COR-L47 (cell line): Measurements from ENCODE around the gene MKRN1.
"Not testable (repeated sequence)": the region's sequence is repeated elsewhere in the genome, so short reads cannot be mapped to it uniquely, and the experiment has no call there.

ENCODE experiments used
- DNase-seq: peaks from one replicate; lab custom pipeline; 2025; lab: John Stamatoyannopoulos, UW

Gene MKRN1

DNA sequence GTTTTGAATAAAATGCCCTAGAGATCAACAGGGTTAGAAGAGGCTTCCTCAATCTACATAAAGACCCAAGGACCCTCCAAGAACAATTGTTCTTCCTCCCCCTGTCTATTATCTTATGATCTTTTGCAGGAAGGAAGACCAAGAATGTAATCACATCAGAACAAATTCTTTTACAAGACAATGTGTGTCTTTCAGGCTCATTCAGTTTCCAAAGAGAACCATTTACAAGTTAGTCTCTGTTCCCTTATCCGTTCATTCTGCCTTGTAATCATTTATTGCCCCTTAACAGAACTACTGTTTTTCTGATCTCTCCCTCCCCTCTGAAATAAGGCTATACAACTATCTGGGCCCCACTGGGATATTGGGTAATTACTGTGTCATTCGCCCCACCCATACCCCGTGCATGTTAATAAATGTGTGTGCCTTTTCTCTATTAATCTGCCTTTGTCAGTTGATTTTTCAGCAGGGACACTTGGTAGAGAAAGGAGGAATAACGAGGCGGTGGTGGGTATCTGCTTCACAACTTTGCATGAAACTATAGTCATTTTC, 5.7 kb upstream of the MKRN1 start:
- no peak for DNase-seq

GRCh38 chr7:140484479-140484878, 5.2 kb upstream of the MKRN1 start:
- no peak for DNase-seq

DNA sequence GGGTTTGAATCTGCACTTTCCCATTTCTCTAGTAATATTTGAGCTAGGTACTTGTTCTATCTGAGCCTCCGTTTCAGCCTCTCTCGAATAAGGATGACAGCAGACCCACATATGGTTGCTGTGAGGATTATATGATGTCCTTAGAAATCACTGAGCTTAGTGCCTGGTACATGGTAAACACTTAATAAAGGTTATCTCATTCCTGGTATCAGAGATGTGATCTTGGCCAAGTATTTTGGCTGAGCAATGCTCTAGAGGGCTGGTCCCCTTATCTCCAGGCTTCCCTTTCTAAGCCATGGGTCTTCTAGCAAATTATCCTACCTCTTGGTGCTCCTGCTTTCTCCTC, 407 bp upstream of the MKRN1 start:
- no peak for DNase-seq

DNA sequence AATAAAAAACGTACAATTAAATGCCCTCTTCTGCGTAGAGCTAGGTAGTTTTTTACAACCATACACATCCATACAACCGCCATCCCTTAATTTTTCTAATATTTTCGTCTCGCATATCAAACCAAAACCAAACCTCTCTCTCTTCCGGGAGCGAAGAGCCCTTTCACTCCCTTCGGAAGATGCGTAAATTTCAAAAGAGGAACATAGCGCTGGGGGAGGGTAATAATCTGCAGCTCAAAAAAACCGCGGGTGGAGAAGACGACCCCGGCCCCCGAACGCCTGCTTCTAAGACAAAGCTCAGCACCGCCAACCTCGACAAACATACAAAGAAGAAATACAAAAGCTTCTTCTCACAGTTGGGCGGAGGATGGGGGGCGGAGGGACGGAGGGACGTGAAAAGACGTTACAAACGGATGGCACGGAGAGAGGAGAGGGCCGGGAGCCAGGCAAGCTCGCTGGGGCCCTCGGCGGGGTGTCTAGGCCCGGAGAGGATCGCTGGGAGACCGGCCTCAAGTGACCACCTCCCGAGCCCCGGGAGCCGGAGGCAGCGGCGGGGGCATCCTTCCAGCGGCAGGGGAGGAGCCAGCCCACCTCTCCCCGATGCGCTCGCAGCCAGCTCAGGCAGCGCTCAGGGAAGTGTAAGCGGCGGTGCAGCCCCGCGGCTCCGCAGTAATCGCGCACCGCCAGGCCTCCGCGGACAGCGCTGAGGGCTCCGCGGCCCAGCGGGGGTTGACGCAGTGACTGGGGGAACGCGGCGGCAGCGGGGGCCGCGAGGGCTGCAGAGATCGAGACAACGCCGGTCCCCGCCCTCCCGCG, 851 bp downstream of the MKRN1 start:
- peak; percentile 50 for DNase-seq

GRCh38 chr7:140476698-140477261, 2.5 kb downstream of the MKRN1 start:
- DNase-seq: no peak

DNA sequence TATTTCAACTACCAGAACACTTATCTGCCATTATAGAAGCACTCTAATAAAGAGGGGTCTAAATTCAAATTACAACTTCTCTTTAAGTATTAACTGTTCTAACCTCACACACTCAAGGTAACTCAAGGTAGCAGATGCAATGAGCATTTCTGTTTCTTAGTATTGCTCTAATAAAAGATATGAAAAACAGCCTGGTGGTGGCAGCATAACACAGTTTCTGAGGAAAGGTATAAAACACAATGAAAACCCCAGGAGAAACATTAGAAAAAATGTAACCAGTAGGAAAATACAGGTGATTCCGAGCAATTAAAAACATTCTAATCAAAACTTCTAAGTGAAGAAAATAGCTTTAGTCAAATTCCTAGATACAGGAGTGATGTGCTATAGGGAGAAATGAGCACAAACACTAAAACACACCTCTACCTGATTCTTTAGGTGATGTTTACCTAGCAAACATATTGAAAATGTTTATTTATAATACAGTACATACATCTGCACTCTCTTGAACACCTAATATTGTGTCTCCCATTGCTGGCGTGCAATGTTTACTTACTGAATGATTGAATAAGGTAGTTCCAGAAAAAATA, 3.5 kb downstream of the MKRN1 start:
- DNase-seq: peak; percentile 74

DNA sequence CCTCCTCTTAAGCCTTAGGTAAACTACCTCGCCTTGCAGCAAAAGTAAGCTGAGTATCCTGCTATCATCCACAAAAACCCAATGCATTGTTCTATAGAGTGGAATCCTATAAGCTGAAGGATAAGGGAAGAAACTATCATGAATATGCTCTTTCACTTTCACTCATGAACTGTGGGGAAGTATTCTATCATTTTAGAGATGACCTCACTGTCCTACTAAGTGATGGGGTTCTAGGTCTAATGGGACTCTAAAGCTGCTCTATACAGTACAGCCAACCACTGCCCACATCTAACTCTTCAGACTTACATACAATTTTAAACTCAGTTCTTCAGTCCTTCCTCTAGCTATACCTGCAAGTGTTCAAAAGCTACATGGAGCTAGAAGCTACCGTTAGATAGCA, 16.2 kb downstream of the MKRN1 start:
- no peak for DNase-seq

DNA sequence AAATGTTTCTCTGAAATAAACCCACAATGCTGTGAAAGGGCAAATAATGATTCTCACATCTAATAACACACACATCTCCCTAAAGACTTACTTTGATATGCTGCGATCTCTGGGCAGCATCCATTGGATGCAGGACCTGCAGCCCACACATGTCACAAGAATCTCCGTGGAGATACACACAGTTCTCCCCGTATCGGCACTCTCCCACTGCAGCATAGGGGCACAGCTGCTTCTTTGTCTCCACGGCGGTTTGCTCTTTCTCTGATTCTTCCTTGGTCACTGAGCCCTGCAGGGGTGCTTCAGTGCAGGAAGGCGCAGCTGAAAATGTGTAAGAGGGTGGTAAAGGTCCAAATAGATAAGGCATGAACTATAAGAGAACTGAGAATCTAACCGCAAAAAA, 20.4 kb downstream of the MKRN1 start:
- DNase-seq: no peak

- DNase-seq: no peak
These were observed 21.1 kb downstream of the MKRN1 start for GRCh38 chr7:140458201-140458600.

DNA sequence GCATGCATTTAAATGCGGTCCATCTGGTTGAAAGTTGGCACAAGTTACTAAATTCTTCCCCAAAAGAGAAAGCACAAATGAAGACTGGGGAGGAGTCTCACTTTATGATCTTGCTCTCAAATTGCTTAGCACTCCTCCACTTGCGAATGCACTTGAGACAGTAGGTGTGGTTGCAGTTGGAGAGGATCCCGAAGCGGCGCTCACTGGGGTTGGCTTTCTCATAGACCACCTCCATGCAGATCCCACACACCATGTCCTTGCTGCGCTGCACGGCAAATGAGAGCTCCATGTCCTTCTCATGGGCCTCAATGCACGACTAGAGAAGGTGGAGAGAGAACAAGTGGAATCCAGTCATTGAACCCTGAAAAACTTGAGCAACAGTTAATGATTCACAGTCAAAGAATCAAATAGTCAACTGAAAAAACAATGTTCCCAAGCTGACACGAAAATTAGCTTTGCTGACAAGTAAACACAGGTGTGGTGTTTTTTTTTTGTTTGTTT, 22.7 kb downstream of the MKRN1 start:
- DNase-seq: no peak

DNA sequence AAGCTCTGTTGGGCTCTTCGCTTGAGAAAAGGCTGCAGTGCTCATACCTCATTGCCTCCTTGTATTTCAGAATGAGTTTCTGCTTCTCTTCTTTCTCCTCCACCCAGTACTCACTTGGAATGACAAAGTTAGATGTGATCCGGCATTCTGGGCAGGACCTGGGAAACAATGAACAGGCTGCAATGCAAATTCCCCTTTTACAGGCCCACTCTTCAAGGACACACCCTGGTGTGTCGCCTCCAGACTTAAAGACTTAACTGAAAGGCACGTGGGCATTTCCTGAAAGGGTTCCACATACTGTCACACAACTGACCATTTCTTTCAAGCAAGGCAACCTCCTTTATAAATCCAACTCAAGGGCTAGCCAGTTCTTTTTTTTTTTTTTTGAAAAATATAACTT, 23.6 kb downstream of the MKRN1 start:
- DNase-seq: no peak

DNA sequence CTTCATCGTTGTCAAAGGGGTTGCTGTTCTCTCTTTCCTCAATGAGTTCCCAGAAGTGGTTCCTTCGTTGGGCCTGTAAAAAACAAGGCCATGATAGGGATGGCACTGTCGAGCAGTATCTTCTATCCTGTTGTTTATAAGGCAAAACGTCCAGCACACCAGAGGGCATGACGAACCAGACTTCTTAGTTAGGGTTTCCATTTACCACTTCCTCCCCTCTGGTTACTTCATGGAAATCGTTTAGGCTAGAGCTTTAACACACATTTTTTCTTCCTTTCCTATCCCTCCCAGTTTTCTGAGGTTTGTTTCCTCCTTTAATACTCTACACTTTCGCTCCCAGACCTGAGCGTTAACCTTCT, 24.7 kb downstream of the MKRN1 start:
- DNase-seq: no peak

DNA sequence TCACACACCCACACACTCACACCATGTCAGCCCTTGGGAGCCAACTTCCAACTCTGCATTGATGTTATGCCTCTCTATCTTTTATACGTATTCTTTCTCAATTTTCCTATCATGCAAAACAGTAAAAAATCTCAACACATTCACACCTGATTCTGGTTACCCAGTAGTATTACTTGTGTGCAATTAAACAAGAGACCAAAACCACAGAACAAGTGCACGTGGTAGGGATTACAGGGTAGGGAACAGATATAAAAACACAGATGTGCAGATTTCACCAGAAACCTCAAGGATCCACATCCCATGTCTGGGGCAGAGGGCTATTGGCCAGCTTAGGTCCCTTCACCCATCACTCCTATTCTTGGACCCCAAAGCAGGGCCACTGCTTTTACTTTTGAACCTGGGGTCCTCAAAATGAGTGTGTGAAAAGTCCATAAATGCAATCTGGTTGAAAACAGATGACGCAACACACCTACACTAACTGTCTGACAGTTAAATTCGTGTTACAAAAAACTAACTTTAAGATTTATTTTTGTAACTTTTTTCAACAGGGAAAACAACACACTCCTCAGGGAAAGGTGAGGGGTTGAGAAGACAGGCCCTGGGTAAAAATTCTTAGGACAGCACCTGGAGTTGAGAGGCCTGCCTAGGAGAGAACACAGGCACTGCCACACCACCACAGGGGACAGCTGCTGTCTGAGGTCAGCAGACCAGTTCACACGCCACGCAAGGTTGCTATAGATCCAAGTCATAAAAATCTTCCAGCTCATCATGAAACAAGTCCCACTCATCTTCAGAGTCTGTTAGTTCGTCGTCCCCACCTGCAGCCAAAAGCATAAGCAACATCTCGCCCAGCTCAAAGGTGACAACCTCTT, 25.3 kb downstream of the MKRN1 start:
- not testable (repeated sequence) for DNase-seq

DNA sequence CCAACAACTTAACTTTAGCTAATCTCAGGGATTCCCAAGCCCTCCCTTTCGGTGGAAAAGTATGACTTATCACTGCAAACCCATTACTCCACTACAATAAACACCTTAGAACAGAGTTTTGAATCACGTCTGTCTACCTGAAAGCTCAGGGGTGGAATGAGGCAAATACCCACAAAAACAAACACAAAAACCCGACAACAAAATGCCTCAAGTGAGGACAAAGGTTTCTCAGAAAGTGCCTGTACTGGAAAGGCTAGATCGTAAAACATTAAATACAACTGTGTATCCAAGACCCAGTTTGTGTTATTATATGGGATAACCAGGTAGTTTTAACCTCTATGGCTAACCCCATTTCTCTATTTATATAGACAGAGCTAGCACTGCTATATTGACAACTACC, 26.0 kb downstream of the MKRN1 start:
- DNase-seq: no peak

DNA sequence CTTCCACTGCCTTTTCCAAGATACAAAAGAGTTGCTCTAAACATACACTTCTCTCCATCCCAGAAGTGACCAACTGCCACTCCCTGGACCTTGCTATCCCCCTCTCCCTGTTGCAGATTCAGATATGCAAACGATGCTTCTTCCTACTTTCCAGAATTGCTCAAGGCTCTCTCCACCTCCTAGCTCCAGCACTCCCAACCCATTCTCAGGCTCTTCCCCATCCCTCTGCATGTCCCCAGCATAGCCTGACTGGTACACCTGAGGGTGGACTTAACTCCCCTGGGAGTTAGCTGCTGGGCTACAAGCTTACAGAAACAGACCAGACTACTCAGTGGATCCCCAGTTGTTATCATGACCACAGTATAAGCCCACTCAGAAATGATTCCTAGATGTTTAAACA, 27.6 kb downstream of the MKRN1 start:
- DNase-seq: no peak

GRCh38 chr7:140448781-140449480, 30.4 kb downstream of the MKRN1 start:
- no peak for DNase-seq

- no peak for DNase-seq
These were observed 31.5 kb downstream of the MKRN1 start for GRCh38 chr7:140447841-140448240.

DNA sequence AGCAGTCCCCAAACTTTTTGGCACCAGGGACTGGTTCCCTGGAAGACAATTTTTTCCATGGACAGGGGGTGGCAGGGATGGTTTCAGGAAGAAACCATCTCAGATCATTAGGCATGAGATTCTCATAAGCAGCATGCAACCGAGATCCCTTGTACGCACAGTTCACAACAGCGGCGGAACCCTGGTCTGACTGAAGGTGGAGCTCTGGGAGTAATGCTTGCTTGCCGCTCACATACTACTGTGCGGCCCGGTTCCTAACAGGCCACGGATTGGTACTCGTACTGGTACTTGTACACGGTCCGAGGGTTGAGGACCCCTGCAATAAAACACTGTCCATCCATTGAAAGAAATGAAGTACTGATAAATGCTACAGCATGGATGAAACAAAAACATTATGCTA, 32.8 kb downstream of the MKRN1 start:
- DNase-seq: no peak

- DNase-seq: no peak
These were observed 37.8 kb downstream of the MKRN1 start for GRCh38 chr7:140441519-140441918.

GRCh38 chr7:140440593-140440992, 38.7 kb downstream of the MKRN1 start:
- no peak for DNase-seq

- no peak for DNase-seq
These were observed 39.9 kb downstream of the MKRN1 start for GRCh38 chr7:140439359-140439758.
